Endothelial cell of umbilical vein (primary cell): ENCODE data around the gene KIAA0825. TPM values are rescaled to one million over a fixed set of nuclear protein-coding genes. Genes with fewer than 3 reads are reported as not detected.

Experiments
- BruUV-seq: library from RNA; stranded (reverse); fragments of 400-500 nt; replicated peaks from 2 replicates; lab custom pipeline; 2021; lab: Mats Ljungman, UMichigan
- CTCF ChIA-PET: fragments of 300-600, 350-600 bp; sonication (Branson Sonifier 250); formaldehyde crosslinking; loops from one replicate; lab custom pipeline; 2021; ENCODE audit warnings: antibody characterized with exemption, inconsistent platforms; lab: Charles Lee
- POLR2A ChIA-PET: fragments of 300-600, 350-600 bp; sonication (Branson Sonifier 250); formaldehyde crosslinking; loops from one replicate; lab custom pipeline; 2021; ENCODE audit warnings: antibody characterized with exemption, inconsistent platforms; lab: Charles Lee
- DNase-seq: peaks from one replicate; pipeline ENCODE4 v3.0.0-alpha.2; 2011; ENCODE audit warnings: low read depth, low spot score
- FAIRE-seq: peaks from 2 replicates; lab custom pipeline; 2011; peaks lifted over from hg19 to GRCh38; lab: Jason Lieb, UNC
- H2AFZ ChIP-seq: 2 replicates; pipeline ENCODE4 v1.6.0; 2012; ENCODE audit warnings: low read depth, low read length, control low read depth, inconsistent platforms
- H3K27ac ChIP-seq: 2 replicates; pipeline ENCODE4 v1.5.1; 2011; ENCODE audit warnings: low read depth, mild to moderate bottlenecking, control low read depth, low read length, moderate library complexity; ENCODE audit not compliant: insufficient read depth
- H3K27me3 ChIP-seq, 2 experiments: 2 replicates each; pipeline versions ENCODE4 v1.6.0 to v1.6.1; 2011; ENCODE audit warnings: low read length in 2 of 2, mixed read lengths in 1 of 2; ENCODE audit not compliant: control insufficient read depth in 2 of 2, insufficient read depth in 2 of 2
- H3K36me3 ChIP-seq, 2 experiments: 2 replicates in 1 of 2; 3 replicates in 1 of 2; pipeline ENCODE4 v1.5.1; 2011; ENCODE audit warnings: low read length in 2 of 2, mild to moderate bottlenecking in 1 of 2, moderate library complexity in 1 of 2; ENCODE audit not compliant: control insufficient read depth in 2 of 2, insufficient read depth in 2 of 2; ENCODE audit errors: extremely low read depth in 1 of 2
- H3K4me1 ChIP-seq: 3 replicates; pipeline ENCODE4 v1.5.1; 2011; ENCODE audit warnings: mild to moderate bottlenecking, low read length; ENCODE audit not compliant: control insufficient read depth, insufficient read depth; ENCODE audit errors: extremely low read depth
- H3K4me2 ChIP-seq: 2 replicates; pipeline ENCODE4 v1.6.1; 2011; ENCODE audit warnings: low read length, control low read depth, mixed read lengths; ENCODE audit not compliant: insufficient read depth
- H3K4me3 ChIP-seq, 3 experiments: fragments of 200-600 bp in 1 of 3; sonication (generic), shearing (Covaris generic) in 1 of 3; replicated peaks in 1 of 3; 2 replicates each; pipeline ENCODE4 v1.5.1; 2011 to 2016; ENCODE audit warnings: control low read depth in 3 of 3, low read length in 3 of 3, mild to moderate bottlenecking in 2 of 3, inconsistent platforms in 1 of 3, low read depth in 1 of 3, moderate library complexity in 1 of 3; ENCODE audit not compliant: insufficient read depth in 1 of 3
- H3K79me2 ChIP-seq: 2 replicates; pipeline ENCODE4 v1.6.0; 2012; ENCODE audit warnings: low read length, inconsistent platforms; ENCODE audit not compliant: control insufficient read depth, insufficient read depth
- H3K9ac ChIP-seq: replicated peaks from 2 replicates; pipeline ENCODE3; 2011; ENCODE audit warnings: low read length, control low read depth; ENCODE audit not compliant: insufficient read depth; ENCODE audit errors: extremely low read depth
- H3K9me1 ChIP-seq: replicated peaks from 3 replicates; pipeline ENCODE4 v1.6.0; 2011; ENCODE audit warnings: mild to moderate bottlenecking, low read length; ENCODE audit not compliant: control insufficient read depth, insufficient read depth; ENCODE audit errors: extremely low read depth
- H3K9me3 ChIP-seq: replicated peaks from 2 replicates; pipeline ENCODE4 v1.5.1; 2012; ENCODE audit warnings: low read length, inconsistent platforms; ENCODE audit not compliant: control insufficient read depth, insufficient read depth
- H4K20me1 ChIP-seq: replicated peaks from 2 replicates; pipeline ENCODE3; 2011; ENCODE audit warnings: mild to moderate bottlenecking, low read length; ENCODE audit not compliant: control insufficient read depth, insufficient read depth; ENCODE audit errors: extremely low read depth
- POLR2A ChIP-seq: IDR thresholded peaks from 2 replicates; pipeline ENCODE4 v1.6.1; 2012; ENCODE audit warnings: low read depth, mild to moderate bottlenecking, control low read depth, low read length
- dilution Hi-C: fragments of 300-500 bp; cut with MboI; formaldehyde crosslinking; loops from one replicate; pipeline ENCODE4 v1.15.0; 2019; ENCODE audit warnings: low sequenced_read_pairs; ENCODE audit not compliant: extremely low pct_ligation_motif_present
- intact Hi-C: fragments of 100-400 bp; cut with micrococcal nuclease; formaldehyde crosslinking; loops from one replicate; pipeline ENCODE4 v1.10.0; 2022
- polyA plus RNA-seq, 4 experiments: library from polyadenylated mRNA; depleted of rRNA in 3 of 4; stranded (reverse) in 3 of 4; unstranded in 1 of 4; fragments of >200 nt; gene quantifications; 2 replicates each; pipeline versions ENCODE4 v1.2.1 to v1.2.3, GENCODE V29; 2011 to 2012; ENCODE audit warnings: missing spikeins in 1 of 4
- total RNA-seq: library from RNA; stranded (reverse); gene quantifications from 2 replicates; pipeline ENCODE4 v1.2.3, GENCODE V29; 2021
- TF ChIP-seq, protein P1 (sequence below): IDR thresholded peaks from 2 replicates; pipeline ENCODE4 v1.6.1; 2011; ENCODE audit not compliant: insufficient read depth, insufficient read length
- TF ChIP-seq, protein P2 (sequence below), 2 donors: IDR thresholded peaks; 1 replicate in 1 of 2; 2 replicates in 1 of 2; pipeline ENCODE4 v1.5.1; 2011; ENCODE audit warnings: low read length in 2 of 2, mild to moderate bottlenecking in 2 of 2, moderate library complexity in 2 of 2, control low read depth in 1 of 2, inconsistent platforms in 1 of 2, low read depth in 1 of 2; ENCODE audit not compliant: insufficient read depth in 1 of 2; ENCODE audit errors: extremely low read depth in 1 of 2

Gene KIAA0825
- total and polyA plus RNA-seq, 2 donors (not counting 3 experiments of a cell fraction or from before 2014, with no cell fraction given) = 0.15 to 1.1 TPM

DNA sequence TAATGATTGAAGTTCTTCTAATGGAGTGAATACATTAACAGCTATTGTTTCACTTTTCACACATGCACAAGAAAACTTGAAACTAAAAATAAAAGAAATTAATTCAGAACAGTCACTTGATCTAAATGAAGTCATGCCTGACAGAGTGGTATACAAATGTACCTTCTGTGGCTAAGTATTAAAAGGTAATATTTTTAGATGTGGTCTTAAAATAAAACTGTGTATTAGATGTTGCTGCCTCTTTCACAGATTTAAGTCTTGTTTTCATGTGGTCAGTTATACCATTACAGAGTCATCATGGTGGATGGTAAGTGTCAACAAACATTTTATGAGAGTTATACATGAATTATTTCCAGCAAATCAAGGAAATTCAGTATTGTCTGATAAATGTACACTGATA lies 47.0 kb downstream of the KIAA0825 start:
- no peak overlapping the region for H3K4me3 ChIP-seq
- no peaks in the 10 kb centered on the region for H3K9me1 ChIP-seq
- no peaks in the 10 kb centered on the region for H3K9me3 ChIP-seq
- FAIRE-seq (no peak), DNase-seq (no peak)
- POLR2A ChIA-PET = no interaction called here
- no peak overlapping the region for H3K9ac ChIP-seq
- BruUV-seq = no TSS peak
- no peak overlapping the region for H3K4me2 ChIP-seq
- no peaks in the 10 kb centered on the region for H3K4me1 ChIP-seq
- no peaks in the 10 kb centered on the region for H3K79me2 ChIP-seq
- intact Hi-C loops = no loop called here
- TF ChIP-seq, protein P1, sequence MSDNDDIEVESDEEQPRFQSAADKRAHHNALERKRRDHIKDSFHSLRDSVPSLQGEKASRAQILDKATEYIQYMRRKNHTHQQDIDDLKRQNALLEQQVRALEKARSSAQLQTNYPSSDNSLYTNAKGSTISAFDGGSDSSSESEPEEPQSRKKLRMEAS = no peak
- TF ChIP-seq POLR2A = no peak
- TF ChIP-seq, protein P2, sequence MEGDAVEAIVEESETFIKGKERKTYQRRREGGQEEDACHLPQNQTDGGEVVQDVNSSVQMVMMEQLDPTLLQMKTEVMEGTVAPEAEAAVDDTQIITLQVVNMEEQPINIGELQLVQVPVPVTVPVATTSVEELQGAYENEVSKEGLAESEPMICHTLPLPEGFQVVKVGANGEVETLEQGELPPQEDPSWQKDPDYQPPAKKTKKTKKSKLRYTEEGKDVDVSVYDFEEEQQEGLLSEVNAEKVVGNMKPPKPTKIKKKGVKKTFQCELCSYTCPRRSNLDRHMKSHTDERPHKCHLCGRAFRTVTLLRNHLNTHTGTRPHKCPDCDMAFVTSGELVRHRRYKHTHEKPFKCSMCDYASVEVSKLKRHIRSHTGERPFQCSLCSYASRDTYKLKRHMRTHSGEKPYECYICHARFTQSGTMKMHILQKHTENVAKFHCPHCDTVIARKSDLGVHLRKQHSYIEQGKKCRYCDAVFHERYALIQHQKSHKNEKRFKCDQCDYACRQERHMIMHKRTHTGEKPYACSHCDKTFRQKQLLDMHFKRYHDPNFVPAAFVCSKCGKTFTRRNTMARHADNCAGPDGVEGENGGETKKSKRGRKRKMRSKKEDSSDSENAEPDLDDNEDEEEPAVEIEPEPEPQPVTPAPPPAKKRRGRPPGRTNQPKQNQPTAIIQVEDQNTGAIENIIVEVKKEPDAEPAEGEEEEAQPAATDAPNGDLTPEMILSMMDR (IDR thresholded peaks at IDR 0.05; ENCODE audit: extremely low read depth in 1 of 2, insufficient read depth in 1 of 2, low read depth in 1 of 2, low read length in 2 of 2) = no peak
- CTCF ChIA-PET = no interaction called here
- no peak overlapping the region for H2AFZ ChIP-seq
- dilution Hi-C loops = no loop called here
- no peaks in the 10 kb centered on the region for H4K20me1 ChIP-seq
- H3K36me3 ChIP-seq = no peaks in the 10 kb centered on the region
- no peak overlapping the region for H3K27ac ChIP-seq
- H3K27me3 ChIP-seq = no peaks in the 10 kb centered on the region

DNA sequence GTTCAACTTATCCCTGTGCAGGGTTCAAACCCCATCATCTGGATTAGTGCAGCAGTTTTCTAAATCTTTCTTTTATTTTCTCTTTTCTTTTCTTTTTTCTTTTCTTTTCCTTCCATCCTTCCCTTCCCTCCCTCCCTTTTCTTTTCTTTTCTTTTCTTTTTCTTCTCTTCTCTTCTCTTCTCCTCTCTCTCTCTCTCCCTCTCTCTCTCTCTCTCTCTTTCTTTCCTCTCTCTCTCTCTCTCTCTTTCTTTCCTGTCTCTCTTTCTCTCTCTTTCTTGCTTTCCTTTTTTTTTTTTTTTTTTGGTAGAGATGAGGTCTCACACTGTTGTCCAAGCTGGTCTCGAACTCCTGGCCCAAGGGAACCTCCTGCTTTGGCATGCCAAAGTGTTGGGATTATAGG lies 53.6 kb downstream of the KIAA0825 start:
- H3K4me2 ChIP-seq = no peak overlapping the region
- ChIA-PET POLR2A (no interaction called here), CTCF (no interaction called here)
- H3K27ac ChIP-seq = no peak overlapping the region
- no peaks in the 10 kb centered on the region for H3K36me3 ChIP-seq
- H3K9me1 ChIP-seq = no peaks in the 10 kb centered on the region
- BruUV-seq = no TSS peak
- no peak overlapping the region for H2AFZ ChIP-seq
- H4K20me1 ChIP-seq = no peaks in the 10 kb centered on the region
- no peak for DNase-seq
- no peaks in the 10 kb centered on the region for H3K4me1 ChIP-seq
- no peak overlapping the region for H3K4me3 ChIP-seq
- H3K9me3 ChIP-seq = no peaks in the 10 kb centered on the region
- dilution Hi-C loops = no loop called here
- no peaks in the 10 kb centered on the region for H3K79me2 ChIP-seq
- H3K27me3 ChIP-seq = no peaks in the 10 kb centered on the region
- intact Hi-C loops = no loop called here
- TF ChIP-seq, protein P2 (IDR thresholded peaks at IDR 0.05; ENCODE audit: extremely low read depth in 1 of 2, insufficient read depth in 1 of 2, low read depth in 1 of 2, low read length in 2 of 2) = no peak
- no peak overlapping the region for H3K9ac ChIP-seq
- no peak for FAIRE-seq
